ENCODE results near the gene LRFN3.

- TF ChIP-seq CTCF (conservative IDR thresholded peaks at IDR 0.05; ENCODE audit: low read length) (no peak), EZH2phosphoT487 (IDR thresholded peaks at IDR 0.05; ENCODE audit: borderline replicate concordance, low read depth, low read length) (no peak)
Observed at GRCh38 chr19:35890113-35890650, 46.0 kb upstream of the LRFN3 start.

Data from OCI-LY7 (cell line).